Muscle of arm (tissue), 12 donors: ENCODE measurements around the gene ANO2. TPM values are rescaled to one million over a fixed set of nuclear protein-coding genes. Genes with fewer than 3 reads are reported as not detected.
"Not testable (repeated sequence)": the region's sequence is repeated elsewhere in the genome, so short reads cannot be mapped to it uniquely, and the experiment has no call there.

Source experiments
- DNase-seq: peaks from one replicate; pipeline ENCODE4 v3.0.0-alpha.2; 2013
- polyA plus RNA-seq, 12 donors: library from polyadenylated mRNA; unstranded; fragments of 120-200 nt; gene quantifications; one replicate each; pipeline ENCODE4 v1.2.1, GENCODE V29; 2013; ENCODE audit not compliant: insufficient read length in 12 of 12

ANO2 gene
- polyA plus RNA-seq, 12 donors, result 2.6 to 5.3 (median 4.5) TPM; not detected in 2

GRCh38 chr12:5669624-5670023, 275.4 kb downstream of the ANO2 start:
- DNase-seq, result not testable (repeated sequence)

- no peak for DNase-seq
Observed at GRCh38 chr12:5665615-5666014, 279.4 kb downstream of the ANO2 start.

GRCh38 chr12:5661811-5662210, 283.2 kb downstream of the ANO2 start:
- peak; percentile 37 for DNase-seq

- DNase-seq, result no peak
Observed at GRCh38 chr12:5660238-5660637, 284.8 kb downstream of the ANO2 start.

GRCh38 chr12:5658339-5658941, 286.6 kb downstream of the ANO2 start:
- not testable (repeated sequence) for DNase-seq

GRCh38 chr12:5656836-5657235, 288.2 kb downstream of the ANO2 start:
- no peak for DNase-seq

- DNase-seq, result no peak
Observed at GRCh38 chr12:5655120-5655519, 289.9 kb downstream of the ANO2 start.

GRCh38 chr12:5654019-5654418, 291.0 kb downstream of the ANO2 start:
- DNase-seq, result no peak

GRCh38 chr12:5650829-5651461, 294.1 kb downstream of the ANO2 start:
- no peak for DNase-seq

GRCh38 chr12:5650281-5650680, 294.8 kb downstream of the ANO2 start:
- DNase-seq, result no peak

- DNase-seq, result no peak
Observed at GRCh38 chr12:5648692-5649359, 296.2 kb downstream of the ANO2 start.

GRCh38 chr12:5643266-5643665, 301.8 kb downstream of the ANO2 start:
- no peak for DNase-seq

GRCh38 chr12:5637698-5638097, 307.4 kb downstream of the ANO2 start:
- DNase-seq, result no peak

GRCh38 chr12:5636907-5637306, 308.2 kb downstream of the ANO2 start:
- no peak for DNase-seq

GRCh38 chr12:5633106-5633505, 312.0 kb downstream of the ANO2 start:
- DNase-seq, result no peak

- no peak for DNase-seq
Observed at GRCh38 chr12:5632453-5632852, 312.6 kb downstream of the ANO2 start.

GRCh38 chr12:5631497-5631896, 313.6 kb downstream of the ANO2 start:
- DNase-seq, result no peak

GRCh38 chr12:5630726-5631125, 314.3 kb downstream of the ANO2 start:
- DNase-seq, result no peak

- no peak for DNase-seq
Observed at GRCh38 chr12:5628501-5628900, 316.6 kb downstream of the ANO2 start.

GRCh38 chr12:5627053-5627630, 317.9 kb downstream of the ANO2 start:
- no peak for DNase-seq

GRCh38 chr12:5626151-5626550, 318.9 kb downstream of the ANO2 start:
- DNase-seq, result no peak

GRCh38 chr12:5624486-5625272, 320.4 kb downstream of the ANO2 start:
- no peak for DNase-seq
